Testis (tissue), 3 donors: ENCODE results near the gene OR4D1. TPM values are rescaled to one million over a fixed set of nuclear protein-coding genes. Genes with fewer than 3 reads are reported as not detected.

Source experiments
- DNase-seq: peaks from one replicate; pipeline ENCODE4 v3.0.0-alpha.2; 2019
- H3K27ac ChIP-seq, 2 donors: fragments of 200-600 bp; sonication (generic); one replicate each; pipeline ENCODE4 v1.5.1; 2019
- H3K27me3 ChIP-seq: fragments of 200-600 bp; sonication (generic); one replicate; pipeline ENCODE4 v1.5.1; 2019
- H3K36me3 ChIP-seq: fragments of 200-600 bp; sonication (generic); one replicate; pipeline ENCODE4 v1.5.1; 2017; ENCODE audit warnings: low read depth; ENCODE audit errors: missing control alignments
- H3K4me1 ChIP-seq: fragments of 200-600 bp; sonication (generic); one replicate; pipeline ENCODE4 v1.5.1; 2019
- H3K4me3 ChIP-seq, 2 donors: fragments of 200-600 bp; sonication (generic); one replicate each; pipeline ENCODE4 v1.5.1; 2017 to 2019
- H3K9me3 ChIP-seq: fragments of 200-600 bp; sonication (generic); one replicate; pipeline ENCODE4 v1.5.1; 2017
- CTCF ChIP-seq, 3 experiments: fragments of 450-650 bp in 2 of 3; fragments of 200-600 bp in 1 of 3; sonication (generic) in 1 of 3; IDR thresholded peaks; one replicate each; pipeline ENCODE4 v1.5.1; 2016 to 2019; ENCODE audit warnings: antibody characterized with exemption in 3 of 3, mild to moderate bottlenecking in 2 of 3, moderate library complexity in 1 of 3
- POLR2A ChIP-seq: fragments of 450-650 bp; IDR thresholded peaks from one replicate; pipeline ENCODE4 v1.6.1; 2017; ENCODE audit warnings: antibody characterized with exemption, mild to moderate bottlenecking, moderate library complexity
- WGBS, 2 donors: methylation state at CpG; one replicate each; pipeline ENCODE4 v1.1.5; 2018; 5-methylcytosine and 5-hydroxymethylcytosine counted together
- intact Hi-C: fragments of 100-400 bp; cut with DNase I; formaldehyde crosslinking; loops from one replicate; pipeline ENCODE4 v1.15.1; 2023; ENCODE audit warnings: low total_unique reads
- polyA plus RNA-seq: library from polyadenylated mRNA; stranded (reverse); fragments of 350-450 nt; fragmentation: Illumina TruSeq; extraction: RNeasy Lipid Tissue Mini Kit (QIAGEN cat#74804); gene quantifications from one replicate; pipeline ENCODE4 v1.2.3, GENCODE V29; 2014; ENCODE audit warnings: low read depth, low replicate concordance; ENCODE audit not compliant: insufficient read depth
- total RNA-seq, 2 donors: library from RNA; depleted of rRNA; stranded (reverse); fragments of >200 nt; gene quantifications; one replicate each; pipeline ENCODE4 v1.2.3, GENCODE V29; 2016

The OR4D1 gene
- total and polyA plus RNA-seq, 3 donors from 2014 or later = 0.06 to 0.39 (median 0.18) TPM

GRCh38 chr17:58184986-58185761 is 37.0 kb downstream of the OR4D1 start:
- TF ChIP-seq POLR2A (no peak), CTCF (IDR thresholded peaks at IDR 0.05) (no peak)
- Histone ChIP-seq H3K27ac (no peak overlapping the region), H3K4me3 (no peak overlapping the region), H3K27me3 (no peaks in the 10 kb centered on the region), H3K4me1 (no peaks in the 10 kb centered on the region), H3K36me3 (no peaks in the 10 kb centered on the region), H3K9me3 (no peaks in the 10 kb centered on the region)
- WGBS, 2 donors = 83 to 93% methylated on average over 5 to 8 of the region's 8 CpGs
- intact Hi-C loops = no loop called here
- no peak for DNase-seq

- no peaks in the 10 kb centered on the region for H3K9me3 ChIP-seq
- H3K4me1 ChIP-seq = no peaks in the 10 kb centered on the region
- no peaks in the 10 kb centered on the region for H3K36me3 ChIP-seq
- no peak for TF ChIP-seq CTCF (IDR thresholded peaks at IDR 0.05)
- no peak for TF ChIP-seq POLR2A
- H3K4me3 ChIP-seq = no peak overlapping the region
- H3K27ac ChIP-seq = no peak overlapping the region
- DNase-seq = no peak
- intact Hi-C loops = no loop called here
- WGBS, 2 donors = 94% methylated on average over 4 of the region's 4 CpGs; no CpG with 5 or more reads in 1 of the 2 donors
- no peaks in the 10 kb centered on the region for H3K27me3 ChIP-seq
These were observed 38.4 kb downstream of the OR4D1 start for GRCh38 chr17:58186591-58186990.

- DNase-seq = no peak
- H3K36me3 ChIP-seq = no peaks in the 10 kb centered on the region
- H3K4me1 ChIP-seq = no peaks in the 10 kb centered on the region
- no peaks in the 10 kb centered on the region for H3K9me3 ChIP-seq
- no peaks in the 10 kb centered on the region for H3K27me3 ChIP-seq
- no peak for TF ChIP-seq POLR2A
- no peak for TF ChIP-seq CTCF (IDR thresholded peaks at IDR 0.05)
- WGBS, 2 donors = 90 to 96% methylated on average over 6 of the region's 6 CpGs
- intact Hi-C loops = no loop called here
- H3K4me3 ChIP-seq = no peak overlapping the region
- no peak overlapping the region for H3K27ac ChIP-seq
These were observed 38.9 kb downstream of the OR4D1 start for GRCh38 chr17:58187063-58187462.

GRCh38 chr17:58187675-58188074 is 39.5 kb downstream of the OR4D1 start:
- intact Hi-C loops = no loop called here
- no peak for DNase-seq
- Histone ChIP-seq H3K27ac (no peak overlapping the region), H3K4me3 (no peak overlapping the region), H3K4me1 (no peaks in the 10 kb centered on the region), H3K9me3 (no peaks in the 10 kb centered on the region), H3K36me3 (no peaks in the 10 kb centered on the region), H3K27me3 (no peaks in the 10 kb centered on the region)
- no peak for TF ChIP-seq CTCF (IDR thresholded peaks at IDR 0.05)
- no peak for TF ChIP-seq POLR2A
- 45 to 58% methylated on average over 7 of the region's 7 CpGs for WGBS, 2 donors
